HK-2 (cell line): ENCODE measurements around the gene DENR.
"Not testable (repeated sequence)": the region's sequence is repeated elsewhere in the genome, so short reads cannot be mapped to it uniquely, and the experiment has no call there.

Experiments
- DNase-seq: peaks from one replicate; pipeline ENCODE4 v3.0.0-alpha.2; 2018; ENCODE audit not compliant: unreplicated experiment

The DENR gene

GRCh38 chr12:122740351-122740750 is 12.3 kb upstream of the DENR start:
- DNase-seq: no peak

- DNase-seq: no peak
These were observed 8.6 kb upstream of the DENR start for GRCh38 chr12:122743895-122744525.

- no peak for DNase-seq
These were observed 5.1 kb upstream of the DENR start for GRCh38 chr12:122747224-122748135.

- no peak for DNase-seq
These were observed 2.9 kb upstream of the DENR start for GRCh38 chr12:122749569-122750332.

- DNase-seq: not testable (repeated sequence)
These were observed 1.7 kb upstream of the DENR start for GRCh38 chr12:122750781-122751515.

- DNase-seq: no peak
These were observed 661 bp downstream of the DENR start for GRCh38 chr12:122753319-122753650.

- DNase-seq: no peak
These were observed 2.2 kb downstream of the DENR start for GRCh38 chr12:122754790-122755189.

- DNase-seq: no peak
These were observed 4.9 kb downstream of the DENR start for GRCh38 chr12:122757568-122757967.

- DNase-seq: no peak
These were observed 32.9 kb downstream of the DENR start for GRCh38 chr12:122785503-122785902.

GRCh38 chr12:122788387-122788786 is 35.8 kb downstream of the DENR start:
- DNase-seq: no peak

- no peak for DNase-seq
These were observed 37.0 kb downstream of the DENR start for GRCh38 chr12:122789637-122790036.

- no peak for DNase-seq
These were observed 37.9 kb downstream of the DENR start for GRCh38 chr12:122790393-122791075.

GRCh38 chr12:122793685-122794106 is 41.1 kb downstream of the DENR start:
- DNase-seq: peak; percentile 21

- no peak for DNase-seq
These were observed 43.2 kb downstream of the DENR start for GRCh38 chr12:122795807-122796206.

GRCh38 chr12:122799641-122800243 is 47.1 kb downstream of the DENR start:
- no peak for DNase-seq

GRCh38 chr12:122803937-122804336 is 51.3 kb downstream of the DENR start:
- no peak for DNase-seq

- DNase-seq: not testable (repeated sequence)
These were observed 52.3 kb downstream of the DENR start for GRCh38 chr12:122804957-122805356.

- DNase-seq: no peak
These were observed 55.0 kb downstream of the DENR start for GRCh38 chr12:122807651-122808050.

GRCh38 chr12:122811777-122812176 is 59.2 kb downstream of the DENR start:
- DNase-seq: no peak

GRCh38 chr12:122813310-122813713 is 60.7 kb downstream of the DENR start:
- no peak for DNase-seq
